ENCODE results near the gene VPS33B. TPM values are rescaled to one million over a fixed set of nuclear protein-coding genes. Genes with fewer than 3 reads are reported as not detected.

VPS33B gene
- total RNA-seq, 2 donors from 2014 or later, result 9.4 to 18.3 TPM

GRCh38 chr15:91039996-91040395, 17.6 kb upstream of the VPS33B start:
- H3K27me3 ChIP-seq (replicated peaks; ENCODE audit: insufficient read depth), result no peaks in the 10 kb centered on the region
- no peaks in the 10 kb centered on the region for H3K36me3 ChIP-seq
- 80% methylated on average over 3 of the region's 3 CpGs for WGBS
- no peak overlapping the region for H3K4me3 ChIP-seq
- DNase-seq (ENCODE audit: low spot score), result no peak
- intact Hi-C loops (cut with DNase I), result no loop called here
- H3K27ac ChIP-seq, result no peak overlapping the region
- H3K9me3 ChIP-seq, result no peaks in the 10 kb centered on the region
- TF ChIP-seq POLR2AphosphoS5 (IDR thresholded peaks at IDR 0.05), result no peak
- no peak for TF ChIP-seq CTCF (IDR thresholded peaks at IDR 0.05)
- no peak for TF ChIP-seq POLR2A (IDR thresholded peaks at IDR 0.05)
- no peaks in the 10 kb centered on the region for H3K4me1 ChIP-seq (replicated peaks)

DNA sequence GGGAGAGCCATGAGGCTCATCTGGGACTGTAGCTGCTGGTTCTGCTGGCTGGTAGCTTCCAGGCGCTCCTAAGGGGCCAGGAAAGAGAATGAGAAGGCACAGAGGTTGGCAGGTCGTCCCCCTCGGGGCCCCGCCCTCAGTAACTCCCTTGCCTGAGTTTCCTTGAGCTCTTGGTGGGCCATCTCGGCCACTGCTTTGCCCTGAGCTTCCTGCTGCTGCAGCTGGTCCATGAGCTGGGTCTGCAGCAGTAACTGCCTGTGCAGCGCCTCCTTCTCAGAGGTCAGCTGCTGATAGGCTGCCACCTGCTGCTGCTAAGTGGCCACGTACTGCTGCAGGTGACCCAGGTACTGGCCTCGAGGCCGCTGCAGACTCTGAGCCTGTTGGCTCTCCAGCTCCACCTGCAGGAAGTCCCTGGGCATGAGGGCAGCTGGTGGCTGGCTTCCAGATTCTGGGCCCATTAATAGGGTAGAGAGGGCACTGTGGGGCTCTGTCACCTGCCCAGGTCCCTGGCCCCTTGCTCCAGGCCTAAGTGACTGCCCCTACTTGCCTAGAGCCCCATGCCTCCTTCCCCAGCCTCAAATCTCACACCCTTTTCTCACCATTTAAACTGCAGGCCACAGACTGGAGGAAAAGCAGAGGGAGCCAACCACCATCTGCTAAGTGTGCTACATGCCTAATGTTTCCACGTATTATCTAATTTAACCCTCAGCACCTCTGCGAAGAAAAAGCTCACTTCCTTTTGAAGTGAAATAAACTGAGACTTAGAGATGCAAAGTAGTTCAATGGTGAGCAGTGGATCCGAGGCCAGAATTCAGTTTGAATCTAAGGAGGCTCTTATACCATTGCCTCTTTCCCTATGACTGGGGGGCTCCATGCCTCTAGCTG, 10.8 kb upstream of the VPS33B start:
- Histone ChIP-seq H3K27me3 (replicated peaks; ENCODE audit: insufficient read depth) (no peaks in the 10 kb centered on the region), H3K27ac (no peak overlapping the region), H3K4me1 (replicated peaks) (no peaks in the 10 kb centered on the region), H3K36me3 (no peaks in the 10 kb centered on the region), H3K4me3 (no peak overlapping the region), H3K9me3 (no peaks in the 10 kb centered on the region)
- WGBS, result 52% methylated on average over 12 of the region's 12 CpGs
- DNase-seq (ENCODE audit: low spot score), result peak; percentile 64
- TF ChIP-seq CTCF (IDR thresholded peaks at IDR 0.05), result peak in 3 of 4 experiments; percentile 57 to 75 (median 60)
- TF ChIP-seq POLR2A (IDR thresholded peaks at IDR 0.05), result no peak
- TF ChIP-seq POLR2AphosphoS5 (IDR thresholded peaks at IDR 0.05), result peak; percentile 52
- intact Hi-C loops (cut with DNase I), result no loop called here

DNA sequence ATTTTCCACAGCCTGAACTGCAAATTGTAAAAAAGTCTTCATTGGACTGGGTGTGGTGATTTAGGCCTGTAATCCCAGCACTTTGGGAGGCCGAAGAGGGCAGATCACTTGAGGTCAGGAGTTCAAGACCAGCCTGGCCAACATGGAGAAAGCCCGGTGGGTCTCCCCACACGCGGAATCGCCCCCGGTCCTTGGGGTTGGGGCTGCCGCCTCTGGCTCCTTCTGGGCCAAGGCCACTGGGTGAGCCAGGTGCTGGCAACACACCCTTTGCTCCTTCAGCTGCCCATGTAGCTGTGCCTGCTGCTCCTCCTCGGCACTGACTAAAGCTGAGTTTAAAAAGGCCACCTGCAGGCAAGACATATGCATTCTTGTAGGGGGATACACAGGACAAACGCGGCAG, 9.4 kb upstream of the VPS33B start:
- intact Hi-C loops (cut with DNase I), result no loop called here
- no peak for DNase-seq (ENCODE audit: low spot score)
- Histone ChIP-seq H3K4me1 (replicated peaks) (no peaks in the 10 kb centered on the region), H3K27me3 (replicated peaks; ENCODE audit: insufficient read depth) (no peaks in the 10 kb centered on the region), H3K36me3 (no peaks in the 10 kb centered on the region), H3K9me3 (no peaks in the 10 kb centered on the region), H3K4me3 (no peak overlapping the region), H3K27ac (no peak overlapping the region)
- 79% methylated on average over 10 of the region's 10 CpGs for WGBS
- TF ChIP-seq POLR2AphosphoS5 (IDR thresholded peaks at IDR 0.05) (no peak), CTCF (IDR thresholded peaks at IDR 0.05) (no peak), POLR2A (IDR thresholded peaks at IDR 0.05) (no peak)

- no peak overlapping the region for H3K27ac ChIP-seq
- TF ChIP-seq CTCF (IDR thresholded peaks at IDR 0.05), result no peak
- TF ChIP-seq POLR2AphosphoS5 (IDR thresholded peaks at IDR 0.05), result no peak
- no peak for TF ChIP-seq POLR2A (IDR thresholded peaks at IDR 0.05)
- intact Hi-C loops (cut with DNase I), result loop anchor here (10.0 kb wide), 1 partner anchor 73 kb away; the partner anchor contains the start of gene RCCD1
- H3K27me3 ChIP-seq (replicated peaks; ENCODE audit: insufficient read depth), result no peaks in the 10 kb centered on the region
- no peaks in the 10 kb centered on the region for H3K9me3 ChIP-seq
- H3K4me3 ChIP-seq, result no peak overlapping the region
- no peaks in the 10 kb centered on the region for H3K36me3 ChIP-seq
- no peaks in the 10 kb centered on the region for H3K4me1 ChIP-seq (replicated peaks)
- no peak for DNase-seq (ENCODE audit: low spot score)
- WGBS, result 100% methylated on average over 1 of the region's 1 CpG
Observed at GRCh38 chr15:91027677-91028076, 5.3 kb upstream of the VPS33B start.

GRCh38 chr15:91023720-91024119, 1.3 kb upstream of the VPS33B start:
- Histone ChIP-seq H3K4me1 (replicated peaks) (peaks cover 9% of the 10 kb centered on the region), H3K4me3 (no peak overlapping the region), H3K27ac (no peak overlapping the region), H3K9me3 (no peaks in the 10 kb centered on the region), H3K27me3 (replicated peaks; ENCODE audit: insufficient read depth) (no peaks in the 10 kb centered on the region), H3K36me3 (no peaks in the 10 kb centered on the region)
- no peak for DNase-seq (ENCODE audit: low spot score)
- intact Hi-C loops (cut with DNase I), result loop anchor here (10.0 kb wide), 1 partner anchor 69 kb away; the partner anchor contains the start of gene RCCD1
- 91% methylated on average over 7 of the region's 7 CpGs for WGBS
- TF ChIP-seq CTCF (IDR thresholded peaks at IDR 0.05) (no peak), POLR2A (IDR thresholded peaks at IDR 0.05) (no peak), POLR2AphosphoS5 (IDR thresholded peaks at IDR 0.05) (no peak)
